ENCODE data around the gene GTSE1. TPM values are rescaled to one million over a fixed set of nuclear protein-coding genes. Genes with fewer than 3 reads are reported as not detected.

GTSE1 gene
- total and polyA plus RNA-seq, 4 donors, result 1.0 to 2.3 (median 1.2) TPM

DNA sequence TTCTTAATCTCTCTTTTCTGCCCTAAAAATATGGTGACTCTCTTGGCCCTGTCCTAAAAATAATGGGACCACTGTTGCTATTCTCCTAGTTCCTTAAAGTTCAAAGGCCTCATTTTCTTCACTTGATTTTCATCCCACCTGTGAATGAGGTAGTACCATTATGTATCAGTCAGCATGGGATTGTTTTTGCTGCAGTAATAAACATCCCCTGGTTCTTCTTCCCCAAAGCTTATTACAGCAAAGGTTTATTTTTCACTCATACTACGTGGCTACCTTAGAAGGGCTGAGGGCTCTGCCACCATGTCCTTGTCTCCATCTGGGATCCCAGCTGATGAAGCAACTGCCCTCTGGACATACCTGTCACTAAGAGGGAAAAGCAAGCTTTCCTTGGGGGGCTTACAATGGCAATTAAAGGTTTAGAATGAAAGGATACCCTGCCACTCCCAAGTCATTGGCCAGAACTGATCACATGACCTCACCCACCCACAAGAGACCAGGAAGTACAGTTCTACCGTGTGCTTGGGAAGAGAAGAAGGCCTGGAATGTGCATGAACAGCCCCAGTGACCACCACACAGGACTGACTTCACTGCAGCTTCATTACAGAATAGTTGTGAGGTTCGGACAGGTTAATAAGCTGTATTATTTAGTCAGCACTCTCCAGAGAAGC is 21.1 kb upstream of the GTSE1 start:
- Histone ChIP-seq H3K9ac (ENCODE audit: insufficient read depth in 1 of 2, low read length in 2 of 2) (no peak overlapping the region), H3K9me3 (ENCODE audit: control insufficient read depth in 4 of 4, insufficient read depth in 3 of 4, low read length in 3 of 4) (no peaks in the 10 kb centered on the region), H3K4me3 (no peak overlapping the region), H3K27ac (ENCODE audit: low read depth in 1 of 2, low read length in 1 of 2) (no peak overlapping the region), H3K27me3 (ENCODE audit: control insufficient read depth in 3 of 3, insufficient read depth in 3 of 3, low read length in 2 of 3) (no peaks in the 10 kb centered on the region), H3K36me3 (ENCODE audit: control insufficient read depth in 4 of 4, insufficient read depth in 4 of 4, low read length in 4 of 4) (peaks cover 10 to 64% (median 43%) of the 10 kb centered on the region in 4 donors), H3K4me1 (ENCODE audit: control insufficient read depth in 5 of 5, insufficient read depth in 5 of 5, low read length in 5 of 5) (no peaks in the 10 kb centered on the region)
- DNase-seq (no peak), ATAC-seq (ENCODE audit: insufficient read depth, low FRiP score) (no peak)
- TF ChIP-seq, protein P1, sequence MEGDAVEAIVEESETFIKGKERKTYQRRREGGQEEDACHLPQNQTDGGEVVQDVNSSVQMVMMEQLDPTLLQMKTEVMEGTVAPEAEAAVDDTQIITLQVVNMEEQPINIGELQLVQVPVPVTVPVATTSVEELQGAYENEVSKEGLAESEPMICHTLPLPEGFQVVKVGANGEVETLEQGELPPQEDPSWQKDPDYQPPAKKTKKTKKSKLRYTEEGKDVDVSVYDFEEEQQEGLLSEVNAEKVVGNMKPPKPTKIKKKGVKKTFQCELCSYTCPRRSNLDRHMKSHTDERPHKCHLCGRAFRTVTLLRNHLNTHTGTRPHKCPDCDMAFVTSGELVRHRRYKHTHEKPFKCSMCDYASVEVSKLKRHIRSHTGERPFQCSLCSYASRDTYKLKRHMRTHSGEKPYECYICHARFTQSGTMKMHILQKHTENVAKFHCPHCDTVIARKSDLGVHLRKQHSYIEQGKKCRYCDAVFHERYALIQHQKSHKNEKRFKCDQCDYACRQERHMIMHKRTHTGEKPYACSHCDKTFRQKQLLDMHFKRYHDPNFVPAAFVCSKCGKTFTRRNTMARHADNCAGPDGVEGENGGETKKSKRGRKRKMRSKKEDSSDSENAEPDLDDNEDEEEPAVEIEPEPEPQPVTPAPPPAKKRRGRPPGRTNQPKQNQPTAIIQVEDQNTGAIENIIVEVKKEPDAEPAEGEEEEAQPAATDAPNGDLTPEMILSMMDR (IDR thresholded peaks at IDR 0.05; ENCODE audit: control extremely low read depth, extremely low read depth), result no peak
- 76 to 83% methylated on average over 3 of the region's 3 CpGs for WGBS, 2 donors

DNA sequence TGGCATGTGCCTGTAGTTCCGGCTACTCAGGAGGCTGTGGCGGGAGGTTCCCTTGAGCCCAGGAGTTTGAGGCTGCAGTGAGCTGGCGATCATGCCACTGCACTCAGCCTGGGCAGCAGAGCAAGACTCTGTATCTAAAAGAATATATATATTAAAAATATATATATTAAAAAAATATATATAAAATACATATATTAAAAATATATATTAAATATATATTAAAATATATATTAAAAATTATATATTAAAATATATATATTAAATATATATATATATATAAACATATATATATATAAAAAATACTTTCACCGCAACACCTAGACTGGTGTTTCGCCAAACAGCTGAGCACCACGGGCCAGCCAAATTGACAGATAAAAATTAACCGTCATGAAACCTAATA is 20.1 kb upstream of the GTSE1 start:
- no peaks in the 10 kb centered on the region for H3K27me3 ChIP-seq (ENCODE audit: control insufficient read depth in 3 of 3, insufficient read depth in 3 of 3, low read length in 2 of 3)
- ATAC-seq (ENCODE audit: insufficient read depth, low FRiP score) (no peak), DNase-seq (no peak)
- H3K36me3 ChIP-seq (ENCODE audit: control insufficient read depth in 4 of 4, insufficient read depth in 4 of 4, low read length in 4 of 4), result peaks cover 11 to 72% (median 49%) of the 10 kb centered on the region in 4 donors
- 98 to 99% methylated on average over 7 of the region's 7 CpGs for WGBS, 2 donors
- H3K4me1 ChIP-seq (ENCODE audit: control insufficient read depth in 5 of 5, insufficient read depth in 5 of 5, low read length in 5 of 5), result no peaks in the 10 kb centered on the region
- H3K9me3 ChIP-seq (ENCODE audit: control insufficient read depth in 4 of 4, insufficient read depth in 3 of 4, low read length in 3 of 4), result no peaks in the 10 kb centered on the region
- TF ChIP-seq, protein P1 (IDR thresholded peaks at IDR 0.05; ENCODE audit: control extremely low read depth, extremely low read depth), result no peak
- H3K27ac ChIP-seq (ENCODE audit: low read depth in 1 of 2, low read length in 1 of 2), result no peak overlapping the region
- H3K4me3 ChIP-seq, result no peak overlapping the region
- H3K9ac ChIP-seq (ENCODE audit: insufficient read depth in 1 of 2, low read length in 2 of 2), result no peak overlapping the region

GRCh38 chr22:46278656-46279645 is 17.7 kb upstream of the GTSE1 start:
- TF ChIP-seq, protein P1 (IDR thresholded peaks at IDR 0.05; ENCODE audit: control extremely low read depth, extremely low read depth), result no peak
- 94 to 97% methylated on average over 22 of the region's 22 CpGs for WGBS, 2 donors
- no peaks in the 10 kb centered on the region for H3K27me3 ChIP-seq (ENCODE audit: control insufficient read depth in 3 of 3, insufficient read depth in 3 of 3, low read length in 2 of 3)
- DNase-seq (no peak), ATAC-seq (ENCODE audit: insufficient read depth, low FRiP score) (no peak)
- no peak overlapping the region for H3K4me3 ChIP-seq
- no peak overlapping the region for H3K27ac ChIP-seq (ENCODE audit: low read depth in 1 of 2, low read length in 1 of 2)
- no peak overlapping the region for H3K9ac ChIP-seq (ENCODE audit: insufficient read depth in 1 of 2, low read length in 2 of 2)
- peaks cover 14 to 68% (median 42%) of the 10 kb centered on the region in 4 donors for H3K36me3 ChIP-seq (ENCODE audit: control insufficient read depth in 4 of 4, insufficient read depth in 4 of 4, low read length in 4 of 4)
- H3K9me3 ChIP-seq (ENCODE audit: control insufficient read depth in 4 of 4, insufficient read depth in 3 of 4, low read length in 3 of 4), result no peaks in the 10 kb centered on the region
- no peaks in the 10 kb centered on the region for H3K4me1 ChIP-seq (ENCODE audit: control insufficient read depth in 5 of 5, insufficient read depth in 5 of 5, low read length in 5 of 5)
